Neural crest cell (in vitro differentiated cells): Measurements from ENCODE around the gene SERPINA5. TPM values are rescaled to one million over a fixed set of nuclear protein-coding genes. Genes with fewer than 3 reads are reported as not detected.
A peak's percentile ranks its signal among the peaks of the same experiment; 100 is the strongest.

ENCODE experiments used
- DNase-seq: peaks from one replicate; pipeline ENCODE4 v3.0.0; 2021; ENCODE audit warnings: low read depth, mixed read lengths, low spot score
- H3K27ac Mint-ChIP-seq: one replicate; pipeline ENCODE4 v1.8.0; 2021; ENCODE audit warnings: mild to moderate bottlenecking, mixed read lengths; ENCODE audit not compliant: unreplicated experiment
- H3K27me3 Mint-ChIP-seq: 2 replicates; pipeline ENCODE4 v1.8.0; 2021; ENCODE audit warnings: low read depth, mild to moderate bottlenecking, mixed read lengths
- H3K36me3 Mint-ChIP-seq: 2 replicates; pipeline ENCODE4 v1.8.0; 2021; ENCODE audit warnings: low read depth, mild to moderate bottlenecking, mixed read lengths
- H3K4me1 Mint-ChIP-seq: 2 replicates; pipeline ENCODE4 v1.8.0; 2021; ENCODE audit warnings: mixed read lengths
- H3K4me3 Mint-ChIP-seq: one replicate; pipeline ENCODE4 v1.8.0; 2021; ENCODE audit warnings: mild to moderate bottlenecking, mixed read lengths
- H3K9me3 Mint-ChIP-seq: 2 replicates; pipeline ENCODE4 v1.8.0; 2021; ENCODE audit warnings: mixed read lengths
- CTCF ChIP-seq: fragments of 200-600 bp; sonication (generic); conservative IDR thresholded peaks from 2 replicates; pipeline ENCODE4 v1.5.0; 2021; ENCODE audit warnings: antibody characterized with exemption, mild to moderate bottlenecking
- total RNA-seq: library from RNA; stranded (reverse); gene quantifications from 2 replicates; pipeline ENCODE4 v1.2.1, GENCODE V29; 2021

The SERPINA5 gene
- total RNA-seq, 1 donor from 2014 or later: 1.0 TPM

- no peak overlapping the region for H3K4me3 Mint-ChIP-seq
- no peaks in the 10 kb centered on the region for H3K36me3 Mint-ChIP-seq
- peaks cover 6% of the 10 kb centered on the region for H3K27me3 Mint-ChIP-seq
- peaks cover 4% of the 10 kb centered on the region for H3K9me3 Mint-ChIP-seq
- no peak for DNase-seq
- TF ChIP-seq CTCF: peak; percentile 20
- no peak overlapping the region for H3K27ac Mint-ChIP-seq
- H3K4me1 Mint-ChIP-seq: no peaks in the 10 kb centered on the region
Observed at GRCh38 chr14:94558842-94559241, 22.4 kb upstream of the SERPINA5 start.

GRCh38 chr14:94559638-94560290 lies 21.5 kb upstream of the SERPINA5 start:
- DNase-seq: no peak
- TF ChIP-seq CTCF: no peak
- Mint-ChIP-seq H3K27me3 (peaks cover 4% of the 10 kb centered on the region), H3K36me3 (no peaks in the 10 kb centered on the region), H3K27ac (no peak overlapping the region), H3K9me3 (peaks cover 5% of the 10 kb centered on the region), H3K4me1 (no peaks in the 10 kb centered on the region), H3K4me3 (no peak overlapping the region)

DNA sequence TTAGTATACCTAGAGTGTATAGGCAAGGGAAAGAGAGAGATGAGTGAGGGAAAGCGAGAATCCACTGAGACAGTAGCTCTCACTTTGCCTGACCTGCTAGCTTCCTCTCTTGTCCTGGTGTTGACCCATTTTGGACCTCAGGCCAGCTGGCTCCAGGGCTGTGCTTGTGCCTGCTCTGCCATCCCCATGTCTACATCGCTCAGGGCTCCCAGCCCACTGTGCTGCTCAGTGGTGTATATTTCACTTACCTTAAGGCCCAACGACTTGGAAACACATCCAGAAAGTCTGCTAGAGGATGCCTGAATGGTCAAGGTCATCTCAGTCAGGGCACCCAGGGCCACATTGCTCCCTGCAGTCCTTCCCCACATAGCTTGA lies 20.9 kb upstream of the SERPINA5 start:
- Mint-ChIP-seq H3K27ac (no peak overlapping the region), H3K36me3 (no peaks in the 10 kb centered on the region), H3K4me1 (no peaks in the 10 kb centered on the region), H3K9me3 (peaks cover 5% of the 10 kb centered on the region), H3K4me3 (no peak overlapping the region), H3K27me3 (no peaks in the 10 kb centered on the region)
- TF ChIP-seq CTCF: no peak
- DNase-seq: no peak

- Mint-ChIP-seq H3K36me3 (no peaks in the 10 kb centered on the region), H3K27me3 (no peaks in the 10 kb centered on the region), H3K4me1 (no peaks in the 10 kb centered on the region), H3K9me3 (peaks cover 5% of the 10 kb centered on the region), H3K4me3 (no peak within 1 kb of the TSS), H3K27ac (no peak within 1 kb of the TSS)
- TF ChIP-seq CTCF: no peak
- no peak for DNase-seq
Observed at GRCh38 chr14:94560751-94561655, 20.2 kb upstream of the SERPINA5 start, which contains the start of gene SERPINA4. Gene SERPINA4, plus strand, starts transcription at chr14:94561442. Its CDS starts 2,041 bp downstream, at chr14:94563483.

GRCh38 chr14:94561656-94562010 lies 19.6 kb upstream of the SERPINA5 start:
- Mint-ChIP-seq H3K9me3 (peaks cover 5% of the 10 kb centered on the region), H3K27ac (no peak overlapping the region), H3K4me1 (no peaks in the 10 kb centered on the region), H3K27me3 (no peaks in the 10 kb centered on the region), H3K4me3 (no peak overlapping the region), H3K36me3 (no peaks in the 10 kb centered on the region)
- TF ChIP-seq CTCF: no peak
- DNase-seq: no peak
